ENCODE results near the gene SPEM1.

The SPEM1 gene

DNA sequence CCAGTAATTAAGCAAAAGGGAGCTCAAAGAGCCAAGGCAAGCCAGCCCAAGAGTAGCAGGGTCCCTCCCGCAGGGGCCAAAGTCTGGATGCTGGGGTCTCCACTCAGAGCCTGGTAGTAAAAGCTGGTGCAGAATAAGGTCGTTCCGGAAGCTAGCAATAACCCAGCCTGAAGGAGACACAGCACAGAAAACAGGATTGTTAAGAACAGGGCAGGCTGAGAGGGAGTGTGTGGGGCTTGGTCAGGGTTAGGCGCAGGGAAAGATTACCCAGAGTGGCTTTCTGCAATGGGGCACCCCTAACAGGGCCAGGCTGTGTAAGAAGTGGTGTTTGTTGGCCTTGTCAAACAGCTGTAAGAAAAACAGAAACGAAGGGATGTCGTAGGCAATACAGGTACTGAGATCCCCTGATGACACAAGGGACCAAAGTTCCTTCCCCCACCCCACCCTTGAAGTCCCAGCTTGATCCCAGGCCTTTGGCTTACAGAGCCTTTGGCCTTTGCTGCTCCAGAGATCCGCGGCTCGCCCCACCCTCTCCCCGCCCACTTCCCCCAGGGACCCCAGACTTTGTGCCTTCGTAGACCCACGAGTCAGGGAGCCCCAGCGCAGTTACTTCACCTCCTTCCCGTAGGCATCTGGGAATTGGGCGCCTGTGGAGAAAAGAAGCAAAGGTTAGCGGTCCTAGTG, 16.9 kb upstream of the SPEM1 start:
- no peak for DNase-seq (ENCODE audit: extremely low read depth, low read depth)
- TF ChIP-seq, protein P1, sequence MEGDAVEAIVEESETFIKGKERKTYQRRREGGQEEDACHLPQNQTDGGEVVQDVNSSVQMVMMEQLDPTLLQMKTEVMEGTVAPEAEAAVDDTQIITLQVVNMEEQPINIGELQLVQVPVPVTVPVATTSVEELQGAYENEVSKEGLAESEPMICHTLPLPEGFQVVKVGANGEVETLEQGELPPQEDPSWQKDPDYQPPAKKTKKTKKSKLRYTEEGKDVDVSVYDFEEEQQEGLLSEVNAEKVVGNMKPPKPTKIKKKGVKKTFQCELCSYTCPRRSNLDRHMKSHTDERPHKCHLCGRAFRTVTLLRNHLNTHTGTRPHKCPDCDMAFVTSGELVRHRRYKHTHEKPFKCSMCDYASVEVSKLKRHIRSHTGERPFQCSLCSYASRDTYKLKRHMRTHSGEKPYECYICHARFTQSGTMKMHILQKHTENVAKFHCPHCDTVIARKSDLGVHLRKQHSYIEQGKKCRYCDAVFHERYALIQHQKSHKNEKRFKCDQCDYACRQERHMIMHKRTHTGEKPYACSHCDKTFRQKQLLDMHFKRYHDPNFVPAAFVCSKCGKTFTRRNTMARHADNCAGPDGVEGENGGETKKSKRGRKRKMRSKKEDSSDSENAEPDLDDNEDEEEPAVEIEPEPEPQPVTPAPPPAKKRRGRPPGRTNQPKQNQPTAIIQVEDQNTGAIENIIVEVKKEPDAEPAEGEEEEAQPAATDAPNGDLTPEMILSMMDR (IDR thresholded peaks at IDR 0.05; ENCODE audit: low read depth, low read length): no peak

DNA sequence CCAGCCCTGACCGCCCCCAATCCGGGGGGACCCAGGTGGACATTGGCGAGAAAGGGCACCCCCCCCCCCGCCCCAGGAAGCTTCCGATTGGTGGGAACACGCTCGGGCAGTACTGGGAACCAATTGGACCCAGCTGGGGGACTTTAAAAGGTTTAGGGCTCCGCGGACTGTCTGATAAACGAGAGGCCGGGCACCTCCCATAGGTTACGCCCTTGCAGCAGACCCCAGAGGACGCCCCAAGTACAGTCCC, 16.5 kb upstream of the SPEM1 start:
- DNase-seq (ENCODE audit: extremely low read depth, low read depth): no peak
- TF ChIP-seq, protein P1 (IDR thresholded peaks at IDR 0.05; ENCODE audit: low read depth, low read length): no peak

DNA sequence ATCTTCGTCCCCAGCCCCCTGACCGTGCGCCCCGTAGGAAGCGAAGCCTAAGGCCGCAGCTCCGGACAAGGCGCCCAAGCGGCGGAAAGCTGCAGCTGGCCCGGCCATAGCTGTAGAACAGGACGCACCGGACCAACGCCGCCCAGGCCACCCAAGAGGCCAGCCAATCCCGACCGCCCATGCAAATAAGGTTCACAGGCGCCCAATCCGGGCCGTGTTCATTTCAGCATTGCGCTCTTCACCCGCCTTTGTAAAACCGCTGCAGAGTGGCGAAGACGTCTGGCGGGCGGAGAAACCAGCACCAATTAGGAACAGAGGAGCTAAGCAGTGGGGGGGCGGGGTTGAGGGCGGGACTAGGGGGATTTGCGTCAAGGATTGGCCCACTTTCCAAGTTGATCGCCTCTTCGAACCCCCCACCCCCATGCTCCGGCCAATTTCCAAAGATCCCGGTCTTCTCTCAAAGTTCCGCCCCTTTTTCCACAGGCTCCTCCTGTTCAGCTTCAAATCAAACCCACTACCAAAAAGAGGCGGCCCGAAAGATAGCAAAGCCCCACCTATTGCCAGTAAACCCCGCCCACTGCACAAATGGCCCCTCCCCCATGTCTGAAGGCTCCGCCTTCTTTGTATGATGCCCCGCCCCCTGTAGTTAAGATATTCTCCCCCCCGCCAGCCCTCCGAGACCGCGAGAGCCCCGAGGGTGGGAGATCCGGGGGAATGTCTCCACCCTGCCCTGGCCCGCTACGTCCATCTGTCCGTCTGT, 16.0 kb upstream of the SPEM1 start, which contains the start of gene TMEM256:
Gene TMEM256, minus strand, starts transcription at position 121 of the 760 bp plus-strand sequence. Its CDS starts 13 bp downstream, at position 108.
- DNase-seq (ENCODE audit: extremely low read depth, low read depth): peak; percentile 99
- TF ChIP-seq, protein P1 (IDR thresholded peaks at IDR 0.05; ENCODE audit: low read depth, low read length): no peak; the same call in 1 of the 2 replicates

DNA sequence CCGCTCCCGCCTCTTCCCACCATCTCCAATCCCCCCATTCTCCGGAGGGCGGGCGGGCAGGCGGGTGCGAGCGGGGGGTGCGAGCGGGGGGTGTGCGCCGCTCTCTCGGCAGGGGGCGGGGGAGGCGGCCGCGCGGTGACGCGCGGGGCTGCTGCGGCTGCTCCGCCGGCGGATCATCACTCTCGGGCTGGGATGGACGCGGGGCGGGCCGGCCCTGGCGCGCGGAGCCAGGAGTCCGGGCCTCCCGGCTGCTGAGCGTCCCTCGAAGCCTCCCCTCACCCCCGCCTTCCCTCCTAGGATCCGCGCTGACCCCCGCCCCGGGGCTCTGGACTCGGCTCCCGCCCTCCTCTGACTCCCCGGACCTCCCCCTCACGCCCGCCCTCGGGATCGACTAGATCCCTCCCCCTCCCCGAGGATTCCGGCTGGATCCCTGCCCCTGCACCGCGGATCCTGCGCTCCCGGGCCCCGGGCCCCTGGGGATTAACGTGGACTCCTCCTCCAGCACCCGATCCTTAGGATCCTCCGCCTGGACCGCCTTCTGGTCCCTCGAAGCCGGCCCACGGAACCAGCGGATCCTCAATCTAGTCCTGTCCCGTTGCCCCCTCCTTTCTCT, 15.3 kb upstream of the SPEM1 start:
- TF ChIP-seq, protein P1 (IDR thresholded peaks at IDR 0.05; ENCODE audit: low read depth, low read length): no peak
- no peak for DNase-seq (ENCODE audit: extremely low read depth, low read depth)

DNA sequence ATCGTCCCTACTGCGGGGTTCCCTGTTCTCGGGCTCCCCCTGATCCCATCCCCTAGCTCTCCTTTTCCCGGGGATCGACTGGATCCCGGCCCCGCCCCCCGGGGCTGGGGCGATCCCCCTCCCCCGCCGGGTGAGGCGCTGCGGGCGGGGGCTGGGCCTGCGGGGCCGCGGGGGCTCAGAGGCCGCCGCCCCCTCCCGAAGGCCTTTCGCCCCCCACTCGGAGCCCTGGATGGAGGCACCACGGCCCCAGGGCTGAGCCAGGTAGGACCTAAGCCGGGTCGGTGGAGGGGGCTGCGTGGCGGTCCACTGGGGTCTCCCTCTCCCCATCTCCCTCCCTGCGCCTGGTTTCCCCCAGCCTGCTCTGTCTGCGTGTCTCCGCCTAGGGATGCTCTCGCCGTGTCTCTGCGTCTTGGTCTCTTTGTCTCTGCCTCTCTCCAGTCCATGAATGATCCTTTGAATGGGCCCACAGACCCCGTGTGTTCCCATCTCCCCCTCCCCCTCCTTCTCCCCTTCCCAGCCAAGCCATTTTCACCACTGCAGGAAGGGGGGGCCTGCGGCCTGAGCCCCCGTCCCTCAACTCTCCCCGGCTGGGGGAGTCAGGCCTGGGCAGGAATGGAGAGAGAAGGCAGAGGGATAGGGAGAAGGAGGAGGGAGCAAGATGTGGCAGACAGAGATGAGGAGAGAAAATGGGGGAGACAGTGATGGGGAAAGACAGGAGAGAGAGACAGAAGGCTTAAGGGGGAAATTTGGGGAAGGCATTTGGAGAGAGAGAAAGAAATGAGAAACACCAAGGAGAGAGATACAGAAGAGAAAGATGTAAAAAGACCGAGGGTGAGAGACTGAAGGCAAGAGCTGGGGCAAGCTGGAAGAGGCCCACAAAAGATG, 14.5 kb upstream of the SPEM1 start:
- TF ChIP-seq, protein P1 (IDR thresholded peaks at IDR 0.05; ENCODE audit: low read depth, low read length): no peak
- DNase-seq (ENCODE audit: extremely low read depth, low read depth): no peak

DNA sequence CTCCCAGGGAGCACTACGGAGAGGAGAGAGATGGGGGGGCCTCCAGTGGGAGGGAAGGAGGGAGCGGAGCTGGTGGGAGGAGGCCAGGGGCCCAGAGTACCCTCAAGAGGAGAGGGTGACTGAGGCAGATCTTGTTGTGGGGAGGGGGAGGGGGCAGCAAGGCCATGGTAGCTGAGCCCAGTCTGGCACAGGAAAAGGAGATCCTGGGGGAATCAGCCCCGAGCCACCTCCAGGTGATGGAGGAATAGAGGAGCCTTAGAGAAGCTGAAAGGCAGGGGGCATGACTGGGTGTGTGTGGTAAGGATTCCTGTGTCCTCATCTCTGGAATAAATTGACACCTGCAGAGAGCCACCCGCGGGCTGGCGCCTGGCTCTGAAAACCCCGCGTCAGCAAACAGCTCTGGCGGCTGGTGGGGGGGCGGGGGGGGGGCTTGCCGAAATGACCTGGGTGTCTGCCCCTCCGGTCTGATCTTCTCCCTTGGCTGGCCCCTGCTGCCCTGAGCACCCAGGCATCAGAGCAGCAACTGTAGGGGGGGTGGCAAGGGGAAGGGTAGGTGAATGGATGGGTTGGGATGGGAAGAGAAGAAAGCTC, 13.8 kb upstream of the SPEM1 start:
- TF ChIP-seq, protein P1 (IDR thresholded peaks at IDR 0.05; ENCODE audit: low read depth, low read length): no peak
- no peak for DNase-seq (ENCODE audit: extremely low read depth, low read depth)
